ENCODE results near the gene PPP1R1C.

DNA sequence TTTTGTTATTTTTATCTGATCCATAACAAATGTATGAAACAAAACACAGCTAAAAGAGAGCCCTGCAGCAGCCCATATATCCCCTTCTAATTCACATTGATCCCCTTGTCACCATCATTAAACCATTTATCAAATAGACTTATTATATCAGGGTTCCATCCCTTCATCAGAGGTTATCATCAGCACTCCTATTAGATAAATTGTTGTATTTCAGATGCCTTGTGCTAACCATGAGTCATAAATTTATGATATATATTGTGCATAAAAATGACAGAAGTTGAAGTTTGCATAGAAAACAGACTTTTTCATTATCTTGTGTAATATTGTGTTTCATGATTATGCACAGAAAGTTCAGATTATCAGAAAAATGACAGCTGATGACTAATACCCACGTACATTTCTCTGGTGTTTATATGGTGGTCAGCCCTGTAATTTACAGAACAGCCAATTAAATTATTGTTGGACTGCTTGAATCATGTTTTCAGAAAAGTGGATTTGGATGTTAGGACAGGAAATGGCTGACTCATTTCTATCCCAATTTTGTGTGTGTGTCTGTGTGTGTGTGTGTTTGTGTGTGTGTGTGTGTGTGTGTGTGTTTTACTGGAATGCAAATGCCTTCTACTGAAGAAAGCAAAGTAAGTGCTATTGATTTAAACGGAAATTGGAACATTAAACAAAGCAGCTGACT is 80.9 kb downstream of the PPP1R1C start:
- TF ChIP-seq, protein P1, sequence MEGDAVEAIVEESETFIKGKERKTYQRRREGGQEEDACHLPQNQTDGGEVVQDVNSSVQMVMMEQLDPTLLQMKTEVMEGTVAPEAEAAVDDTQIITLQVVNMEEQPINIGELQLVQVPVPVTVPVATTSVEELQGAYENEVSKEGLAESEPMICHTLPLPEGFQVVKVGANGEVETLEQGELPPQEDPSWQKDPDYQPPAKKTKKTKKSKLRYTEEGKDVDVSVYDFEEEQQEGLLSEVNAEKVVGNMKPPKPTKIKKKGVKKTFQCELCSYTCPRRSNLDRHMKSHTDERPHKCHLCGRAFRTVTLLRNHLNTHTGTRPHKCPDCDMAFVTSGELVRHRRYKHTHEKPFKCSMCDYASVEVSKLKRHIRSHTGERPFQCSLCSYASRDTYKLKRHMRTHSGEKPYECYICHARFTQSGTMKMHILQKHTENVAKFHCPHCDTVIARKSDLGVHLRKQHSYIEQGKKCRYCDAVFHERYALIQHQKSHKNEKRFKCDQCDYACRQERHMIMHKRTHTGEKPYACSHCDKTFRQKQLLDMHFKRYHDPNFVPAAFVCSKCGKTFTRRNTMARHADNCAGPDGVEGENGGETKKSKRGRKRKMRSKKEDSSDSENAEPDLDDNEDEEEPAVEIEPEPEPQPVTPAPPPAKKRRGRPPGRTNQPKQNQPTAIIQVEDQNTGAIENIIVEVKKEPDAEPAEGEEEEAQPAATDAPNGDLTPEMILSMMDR (IDR thresholded peaks at IDR 0.05), result no peak
- no peak for TF ChIP-seq EP300 (IDR thresholded peaks at IDR 0.05)
